ENCODE data around the gene TBC1D24. TPM values are rescaled to one million over a fixed set of nuclear protein-coding genes. Genes with fewer than 3 reads are reported as not detected.
"Not testable (repeated sequence)": the region's sequence is repeated elsewhere in the genome, so short reads cannot be mapped to it uniquely, and the experiment has no call there.

The TBC1D24 gene
- total and polyA plus RNA-seq, 9 of the 15 experiments (the other 6 are each of a cell fraction or from before 2014, with no cell fraction given): 1.7 to 22.6 (median 7.2) TPM

GRCh38 chr16:2551420-2551889 is 76.5 kb downstream of the TBC1D24 start:
- intact Hi-C loops (cut with micrococcal nuclease): not testable (repeated sequence)

GRCh38 chr16:2554709-2555425 is 79.9 kb downstream of the TBC1D24 start:
- H2AFZ ChIP-seq (ENCODE audit: low read depth, low read length); H3K27ac ChIP-seq (ENCODE audit: extremely low read depth, low read depth, low read length); H3K27me3 ChIP-seq (ENCODE audit: control insufficient read depth in 2 of 2, insufficient read depth in 2 of 2, low read length in 2 of 2); H3K4me2 ChIP-seq (ENCODE audit: insufficient read depth, low read length); CTCF ChIA-PET (ENCODE audit: low intra/inter-chr PET ratio); in situ Hi-C loops (cut with MboI); H3K9me3 ChIP-seq (replicated peaks; ENCODE audit: control insufficient read depth, insufficient read depth, low read depth, low read length); BruUV-seq (replicated peaks); ATAC-seq; H4K20me1 ChIP-seq (replicated peaks; ENCODE audit: control insufficient read depth, insufficient read depth, low read length); H3K4me3 ChIP-seq; intact Hi-C loops (cut with micrococcal nuclease); H3K9ac ChIP-seq (ENCODE audit: insufficient read depth in 1 of 2, low read depth in 2 of 2, low read length in 2 of 2); FAIRE-seq; H3K79me2 ChIP-seq (ENCODE audit: control insufficient read depth, insufficient read depth, low read length); H3K36me3 ChIP-seq (ENCODE audit: control insufficient read depth, insufficient read depth, low read length); H3K9me1 ChIP-seq (ENCODE audit: control insufficient read depth, insufficient read depth, low read length); H3K4me1 ChIP-seq (replicated peaks in 1 of 2; ENCODE audit: control insufficient read depth in 2 of 2, insufficient read depth in 2 of 2, low read length in 2 of 2); DNase-seq (ENCODE audit: extremely low read depth in 1 of 4, low spot score in 3 of 4); POLR2A ChIA-PET: not testable (repeated sequence)
- no CpG with 5 or more reads among the region's 13 CpGs for WGBS (ENCODE audit: insufficient coverage, low coverage, missing lambda C conversion rate)

More at GRCh38 chr16:2551420-2551889, 76.5 kb downstream of the TBC1D24 start:
- H3K79me2 ChIP-seq (ENCODE audit: control insufficient read depth, insufficient read depth, low read length); BruUV-seq (replicated peaks); H3K27ac ChIP-seq (ENCODE audit: extremely low read depth, low read depth, low read length); H4K20me1 ChIP-seq (replicated peaks; ENCODE audit: control insufficient read depth, insufficient read depth, low read length); H3K27me3 ChIP-seq (ENCODE audit: control insufficient read depth in 2 of 2, insufficient read depth in 2 of 2, low read length in 2 of 2); H2AFZ ChIP-seq (ENCODE audit: low read depth, low read length); H3K9ac ChIP-seq (ENCODE audit: insufficient read depth in 1 of 2, low read depth in 2 of 2, low read length in 2 of 2); FAIRE-seq; ATAC-seq; H3K9me3 ChIP-seq (replicated peaks; ENCODE audit: control insufficient read depth, insufficient read depth, low read depth, low read length); H3K36me3 ChIP-seq (ENCODE audit: control insufficient read depth, insufficient read depth, low read length); in situ Hi-C loops (cut with MboI); DNase-seq (ENCODE audit: extremely low read depth in 1 of 4, low spot score in 3 of 4); POLR2A ChIA-PET; CTCF ChIA-PET (ENCODE audit: low intra/inter-chr PET ratio); H3K4me2 ChIP-seq (ENCODE audit: insufficient read depth, low read length); H3K4me1 ChIP-seq (replicated peaks in 1 of 2; ENCODE audit: control insufficient read depth in 2 of 2, insufficient read depth in 2 of 2, low read length in 2 of 2); H3K9me1 ChIP-seq (ENCODE audit: control insufficient read depth, insufficient read depth, low read length); H3K4me3 ChIP-seq; TF ChIP-seq TEAD4 (CRISPR knock-in tag; IDR thresholded peaks at IDR 0.05; ENCODE audit: borderline replicate concordance); ATF3 (CRISPR knock-in tag; conservative IDR thresholded peaks at IDR 0.05): not testable (repeated sequence)
- TF ChIP-seq TEAD4 (IDR thresholded peaks at IDR 0.05; ENCODE audit: low read length) (peak; percentile 24; the same call in 1 of the 2 replicates), CTCF (IDR thresholded peaks at IDR 0.05 in 2 of 3, conservative IDR thresholded peaks at IDR 0.05 in 1 of 3; ENCODE audit: insufficient read depth in 2 of 3, low read depth in 1 of 3, low read length in 3 of 3) (peak in 1 of 3 experiments; percentile 23; a peak in 1 of 6 replicates), CEBPB (tag; IDR thresholded peaks at IDR 0.05) (peak; percentile 89), CEBPG (CRISPR knock-in tag; IDR thresholded peaks at IDR 0.05) (peak; percentile 34; the same call in 1 of the 2 replicates), CEBPG (tag; conservative IDR thresholded peaks at IDR 0.05 in 1 of 2, IDR thresholded peaks at IDR 0.05 in 1 of 2) (peak in 1 of 2 experiments; percentile 64; a peak in 1 of 4 replicates), ATF3 (IDR thresholded peaks at IDR 0.05) (peak; percentile 81), ZNF384 (IDR thresholded peaks at IDR 0.05; ENCODE audit: low read depth, low read length) (peak; percentile 77)
- WGBS (ENCODE audit: insufficient coverage, low coverage, missing lambda C conversion rate): 66% methylated on average over 5 of the region's 17 CpGs
